ENCODE measurements around the gene SERPINI1. TPM values are rescaled to one million over a fixed set of nuclear protein-coding genes. Genes with fewer than 3 reads are reported as not detected.
"Not testable (repeated sequence)": the region's sequence is repeated elsewhere in the genome, so short reads cannot be mapped to it uniquely, and the experiment has no call there.

SERPINI1 gene
- total RNA-seq, 1 donor from 2014 or later: 10.6 TPM

DNA sequence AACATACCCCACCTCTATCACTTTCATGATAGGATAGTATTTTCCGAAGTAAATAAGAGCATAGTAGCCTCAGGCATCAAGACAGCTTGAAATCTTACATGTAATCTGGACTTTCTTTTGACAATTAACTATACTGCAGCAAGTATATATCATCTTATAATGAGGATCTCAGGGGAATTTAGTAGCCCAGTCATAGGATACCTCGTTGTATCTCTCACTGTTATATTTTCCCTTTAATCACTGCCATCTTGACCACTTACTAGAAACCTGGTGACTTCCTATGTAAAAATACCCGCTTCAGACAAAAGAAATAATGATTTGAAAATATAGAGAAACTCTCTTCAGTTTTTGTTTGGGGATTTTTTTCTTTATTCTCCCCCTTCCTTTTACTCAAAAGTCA is 88.2 kb downstream of the SERPINI1 start:
- intact Hi-C loops (cut with micrococcal nuclease): no loop called here
- Histone ChIP-seq H3K4me3 (no peak overlapping the region), H3K27ac (replicated peaks) (no peak overlapping the region), H3K4me1 (no peaks in the 10 kb centered on the region), H3K27me3 (ENCODE audit: low read depth) (no peaks in the 10 kb centered on the region), H3K36me3 (no peaks in the 10 kb centered on the region), H3K9me3 (replicated peaks) (no peaks in the 10 kb centered on the region)
- TF ChIP-seq, protein P1, sequence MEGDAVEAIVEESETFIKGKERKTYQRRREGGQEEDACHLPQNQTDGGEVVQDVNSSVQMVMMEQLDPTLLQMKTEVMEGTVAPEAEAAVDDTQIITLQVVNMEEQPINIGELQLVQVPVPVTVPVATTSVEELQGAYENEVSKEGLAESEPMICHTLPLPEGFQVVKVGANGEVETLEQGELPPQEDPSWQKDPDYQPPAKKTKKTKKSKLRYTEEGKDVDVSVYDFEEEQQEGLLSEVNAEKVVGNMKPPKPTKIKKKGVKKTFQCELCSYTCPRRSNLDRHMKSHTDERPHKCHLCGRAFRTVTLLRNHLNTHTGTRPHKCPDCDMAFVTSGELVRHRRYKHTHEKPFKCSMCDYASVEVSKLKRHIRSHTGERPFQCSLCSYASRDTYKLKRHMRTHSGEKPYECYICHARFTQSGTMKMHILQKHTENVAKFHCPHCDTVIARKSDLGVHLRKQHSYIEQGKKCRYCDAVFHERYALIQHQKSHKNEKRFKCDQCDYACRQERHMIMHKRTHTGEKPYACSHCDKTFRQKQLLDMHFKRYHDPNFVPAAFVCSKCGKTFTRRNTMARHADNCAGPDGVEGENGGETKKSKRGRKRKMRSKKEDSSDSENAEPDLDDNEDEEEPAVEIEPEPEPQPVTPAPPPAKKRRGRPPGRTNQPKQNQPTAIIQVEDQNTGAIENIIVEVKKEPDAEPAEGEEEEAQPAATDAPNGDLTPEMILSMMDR (IDR thresholded peaks at IDR 0.05; ENCODE audit: borderline replicate concordance): no peak
- no peak for DNase-seq

DNA sequence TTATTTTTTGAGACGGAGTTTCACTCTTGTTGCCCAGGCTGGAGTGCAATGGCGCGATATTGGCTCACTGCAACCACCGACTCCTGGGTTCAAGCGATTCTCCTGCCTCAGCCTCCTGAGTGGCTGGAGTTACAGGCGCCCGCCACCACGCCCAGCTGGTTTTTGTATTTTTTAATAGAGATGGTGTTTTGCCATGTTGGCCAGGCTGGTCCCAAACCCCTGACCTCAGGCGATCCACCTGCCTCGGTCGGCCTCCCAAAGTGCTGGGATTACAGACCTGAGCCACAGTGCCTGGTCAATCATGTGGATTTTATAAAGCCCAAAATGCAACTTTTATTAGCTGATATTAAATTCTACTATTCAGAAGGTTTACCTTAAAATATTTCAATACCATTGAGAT is 92.1 kb downstream of the SERPINI1 start:
- H3K36me3 ChIP-seq; H3K27me3 ChIP-seq (ENCODE audit: low read depth); intact Hi-C loops (cut with micrococcal nuclease): not testable (repeated sequence)

DNA sequence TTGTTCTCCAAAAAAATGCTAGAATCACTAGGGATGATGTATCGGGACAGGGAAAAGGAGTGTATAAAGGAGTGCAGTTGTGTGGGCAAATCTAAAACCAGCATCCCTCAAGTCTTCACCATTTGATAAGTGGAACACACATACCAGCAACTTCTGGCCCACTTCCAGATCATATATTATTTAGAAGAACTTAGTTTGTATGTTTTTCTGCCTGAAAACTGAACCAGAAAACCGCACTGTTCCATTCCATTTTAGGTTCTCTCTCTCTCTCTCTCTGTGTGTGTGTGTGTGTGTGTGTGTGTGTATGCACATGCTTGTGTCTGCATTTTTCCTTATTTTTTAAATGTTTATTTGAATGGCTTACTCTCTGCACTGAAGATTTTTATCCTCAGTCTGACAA is 93.5 kb downstream of the SERPINI1 start:
- H3K4me3 ChIP-seq: no peak overlapping the region

More for the DNA sequence above, 92.1 kb downstream of the SERPINI1 start:
- DNase-seq; H3K9me3 ChIP-seq (replicated peaks); H3K27ac ChIP-seq (replicated peaks); H3K4me3 ChIP-seq; H3K4me1 ChIP-seq: not testable (repeated sequence)

DNA sequence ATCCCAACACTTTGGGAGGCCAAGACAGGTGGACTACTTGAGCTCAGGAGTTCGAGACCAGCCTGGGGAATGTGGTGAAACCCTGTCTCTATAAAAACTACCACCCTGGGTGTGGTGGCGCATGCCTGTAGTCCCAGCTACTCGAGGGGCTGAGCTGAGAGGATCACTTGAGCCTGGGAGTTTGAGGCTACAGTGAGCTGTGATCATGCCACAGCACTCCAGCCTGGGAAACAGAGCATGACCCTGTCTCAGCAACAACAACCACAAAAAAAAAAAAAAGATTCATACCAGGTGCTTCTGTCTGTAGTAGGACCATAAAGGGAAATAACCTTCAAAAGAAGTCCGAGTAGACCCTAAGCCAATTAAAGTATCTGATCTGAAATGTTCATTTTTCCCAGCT is 94.5 kb downstream of the SERPINI1 start:
- H3K27me3 ChIP-seq (ENCODE audit: low read depth): no peaks in the 10 kb centered on the region
- DNase-seq: no peak
- H3K36me3 ChIP-seq: no peaks in the 10 kb centered on the region
- TF ChIP-seq, protein P1 (IDR thresholded peaks at IDR 0.05; ENCODE audit: borderline replicate concordance): no peak
- no peak overlapping the region for H3K27ac ChIP-seq (replicated peaks)
- no peaks in the 10 kb centered on the region for H3K4me1 ChIP-seq
- intact Hi-C loops (cut with micrococcal nuclease): no loop called here
- no peaks in the 10 kb centered on the region for H3K9me3 ChIP-seq (replicated peaks)
- no peak overlapping the region for H3K4me3 ChIP-seq

More for the DNA sequence above, 93.5 kb downstream of the SERPINI1 start:
- Histone ChIP-seq H3K27ac (replicated peaks) (no peak overlapping the region), H3K9me3 (replicated peaks) (no peaks in the 10 kb centered on the region), H3K27me3 (ENCODE audit: low read depth) (no peaks in the 10 kb centered on the region), H3K4me1 (no peaks in the 10 kb centered on the region), H3K36me3 (no peaks in the 10 kb centered on the region)
- intact Hi-C loops (cut with micrococcal nuclease): no loop called here
- DNase-seq: no peak
- TF ChIP-seq, protein P1 (IDR thresholded peaks at IDR 0.05; ENCODE audit: borderline replicate concordance): no peak

DNA sequence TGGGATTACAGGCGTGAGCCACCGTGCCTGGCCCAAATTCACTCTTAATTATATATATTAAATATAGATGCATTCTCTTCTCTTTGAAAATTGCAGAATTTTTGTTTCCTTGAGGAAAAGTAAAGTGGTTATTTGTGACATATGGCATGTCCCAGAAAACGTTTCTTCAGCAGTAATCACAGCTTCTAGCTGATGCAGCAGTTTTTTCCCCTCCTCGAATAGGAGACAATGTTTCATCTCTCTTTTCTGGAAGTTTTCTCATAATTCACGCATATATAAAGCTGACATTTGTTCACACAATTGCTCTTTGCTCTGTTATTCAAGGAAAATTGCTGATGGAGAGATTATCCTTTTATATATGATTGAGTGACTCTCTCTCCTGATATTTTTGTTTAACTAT is 99.8 kb downstream of the SERPINI1 start:
- Histone ChIP-seq H3K4me3 (no peak overlapping the region), H3K27ac (replicated peaks) (no peak overlapping the region), H3K9me3 (replicated peaks) (no peaks in the 10 kb centered on the region), H3K4me1 (peaks cover 11% of the 10 kb centered on the region), H3K36me3 (no peaks in the 10 kb centered on the region), H3K27me3 (ENCODE audit: low read depth) (no peaks in the 10 kb centered on the region)
- intact Hi-C loops (cut with micrococcal nuclease): no loop called here
- no peak for DNase-seq
- TF ChIP-seq, protein P1 (IDR thresholded peaks at IDR 0.05; ENCODE audit: borderline replicate concordance): no peak

DNA sequence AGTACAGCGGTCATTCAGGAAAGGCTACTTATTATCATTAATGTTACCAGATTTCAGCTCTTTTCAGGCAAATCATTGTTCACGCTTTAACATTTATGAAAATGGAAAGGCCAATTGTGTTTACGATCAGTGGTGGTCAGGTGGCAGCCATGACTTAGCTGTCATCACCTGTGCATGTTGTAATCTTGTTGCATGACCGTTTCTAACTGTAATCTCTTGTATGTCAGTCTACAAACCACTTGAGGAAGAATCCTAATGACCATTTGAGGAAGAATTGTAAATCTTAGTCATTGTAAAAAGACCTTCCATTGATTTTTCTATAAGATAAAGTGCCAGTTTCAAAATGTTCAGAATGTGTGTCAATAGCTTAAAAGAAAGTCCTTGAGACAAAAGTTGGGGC is 100.4 kb downstream of the SERPINI1 start:
- TF ChIP-seq, protein P1 (IDR thresholded peaks at IDR 0.05; ENCODE audit: borderline replicate concordance): no peak
- no peak overlapping the region for H3K4me3 ChIP-seq
- intact Hi-C loops (cut with micrococcal nuclease): loop anchor here (2.0 kb wide), 1 partner anchor 47 kb away; no protein-coding TSS in a partner anchor
- no peaks in the 10 kb centered on the region for H3K36me3 ChIP-seq
- H3K27ac ChIP-seq (replicated peaks): no peak overlapping the region
- H3K9me3 ChIP-seq (replicated peaks): no peaks in the 10 kb centered on the region
- no peak for DNase-seq
- H3K4me1 ChIP-seq: peaks cover 12% of the 10 kb centered on the region
- H3K27me3 ChIP-seq (ENCODE audit: low read depth): no peaks in the 10 kb centered on the region

Data from left ventricle myocardium inferior (tissue), 1 donor.